ENCODE results near the gene MXI1. TPM values are rescaled to one million over a fixed set of nuclear protein-coding genes. Genes with fewer than 3 reads are reported as not detected.

Gene MXI1
- polyA plus RNA-seq (2013), result 20.2 TPM

- 7% methylated on average over 25 of the region's 37 CpGs for WGBS (ENCODE audit: insufficient coverage)
- Histone ChIP-seq H3K4me1 (ENCODE audit: control extremely low read depth in 1 of 4, control insufficient read depth in 4 of 4, insufficient read depth in 4 of 4, low read length in 3 of 4) (peaks cover 5 to 50% (median 46%) of the 10 kb centered on the region in 4 experiments), H3K36me3 (ENCODE audit: control insufficient read depth in 4 of 4, insufficient read depth in 4 of 4, low read length in 3 of 4) (no peaks in the 10 kb centered on the region), H3K27me3 (replicated peaks in 2 of 5; ENCODE audit: control insufficient read depth in 4 of 5, insufficient read depth in 5 of 5, low read length in 4 of 5) (peaks cover 3 to 74% (median 28%) of the 10 kb centered on the region in 5 experiments), H3K27ac (ENCODE audit: insufficient read depth in 1 of 2, low read depth in 1 of 2, low read length in 2 of 2, poor library complexity in 1 of 2, severe bottlenecking in 2 of 2) (peak within 1 kb of the TSS in 1 of 2 experiments; percentile 54), H3K4me3 (ENCODE audit: control insufficient read depth in 1 of 7, extremely low read depth in 1 of 7, insufficient read depth in 4 of 7, low read depth in 2 of 7, low read length in 6 of 7) (peak within 1 kb of the TSS; percentile 19 to 84 (median 68)), H3K9me3 (ENCODE audit: control extremely low read depth in 1 of 5, control insufficient read depth in 4 of 5, insufficient read depth in 2 of 5, low read depth in 1 of 5, low read length in 4 of 5) (no peaks in the 10 kb centered on the region)
- peak in 1 of 3 donors; percentile 57 for DNase-seq
- ChIA-PET CTCF (interaction anchor here (0.7 to 12.5 kb wide), 17 partner anchors 12 to 72 kb away, joined by 3 to 119 read pairs (median 4); no protein-coding TSS in a partner anchor), POLR2A (interaction anchor here (0.5 to 1.2 kb wide), 3 partner anchors 42 to 434 kb away, joined by 3 to 4 read pairs (median 3); no protein-coding TSS in a partner anchor)
Observed at GRCh38 chr10:110207011-110207804, at the start of gene MXI1. Gene MXI1, plus strand, starts transcription at chr10:110207605. Its CDS starts 204 bp downstream, at chr10:110207809.

- DNase-seq, result no peak
- ChIA-PET CTCF (interaction anchor here (0.8 to 1.9 kb wide), 5 partner anchors 13 to 121 kb away, joined by 3 to 5 read pairs (median 4); no protein-coding TSS in a partner anchor), POLR2A (no interaction called here)
- Histone ChIP-seq H3K27me3 (replicated peaks in 2 of 5; ENCODE audit: control insufficient read depth in 4 of 5, insufficient read depth in 5 of 5, low read length in 4 of 5) (peaks cover 25 to 77% (median 53%) of the 10 kb centered on the region in 5 experiments), H3K27ac (ENCODE audit: insufficient read depth in 1 of 2, low read depth in 1 of 2, low read length in 2 of 2, poor library complexity in 1 of 2, severe bottlenecking in 2 of 2) (no peak overlapping the region), H3K36me3 (ENCODE audit: control insufficient read depth in 4 of 4, insufficient read depth in 4 of 4, low read length in 3 of 4) (no peaks in the 10 kb centered on the region), H3K9me3 (ENCODE audit: control extremely low read depth in 1 of 5, control insufficient read depth in 4 of 5, insufficient read depth in 2 of 5, low read depth in 1 of 5, low read length in 4 of 5) (peaks cover 0 to 3% (median 2%) of the 10 kb centered on the region in 5 experiments), H3K4me3 (ENCODE audit: control insufficient read depth in 1 of 7, extremely low read depth in 1 of 7, insufficient read depth in 4 of 7, low read depth in 2 of 7, low read length in 6 of 7) (no peak overlapping the region), H3K4me1 (ENCODE audit: control extremely low read depth in 1 of 4, control insufficient read depth in 4 of 4, insufficient read depth in 4 of 4, low read length in 3 of 4) (peaks cover 6 to 20% (median 17%) of the 10 kb centered on the region in 4 experiments)
- WGBS (ENCODE audit: insufficient coverage), result 82% methylated on average over 7 of the region's 11 CpGs
Observed at GRCh38 chr10:110158051-110159005, 49.1 kb upstream of the MXI1 start.

GRCh38 chr10:110160081-110160480, 47.3 kb upstream of the MXI1 start:
- Histone ChIP-seq H3K4me1 (ENCODE audit: control extremely low read depth in 1 of 4, control insufficient read depth in 4 of 4, insufficient read depth in 4 of 4, low read length in 3 of 4) (peaks cover 6 to 20% (median 17%) of the 10 kb centered on the region in 4 experiments), H3K9me3 (ENCODE audit: control extremely low read depth in 1 of 5, control insufficient read depth in 4 of 5, insufficient read depth in 2 of 5, low read depth in 1 of 5, low read length in 4 of 5) (peaks cover 0 to 2% (median 0%) of the 10 kb centered on the region in 5 experiments), H3K27me3 (replicated peaks in 2 of 5; ENCODE audit: control insufficient read depth in 4 of 5, insufficient read depth in 5 of 5, low read length in 4 of 5) (peaks cover 26 to 77% (median 50%) of the 10 kb centered on the region in 5 experiments), H3K36me3 (ENCODE audit: control insufficient read depth in 4 of 4, insufficient read depth in 4 of 4, low read length in 3 of 4) (no peaks in the 10 kb centered on the region), H3K4me3 (ENCODE audit: control insufficient read depth in 1 of 7, extremely low read depth in 1 of 7, insufficient read depth in 4 of 7, low read depth in 2 of 7, low read length in 6 of 7) (no peak overlapping the region), H3K27ac (ENCODE audit: insufficient read depth in 1 of 2, low read depth in 1 of 2, low read length in 2 of 2, poor library complexity in 1 of 2, severe bottlenecking in 2 of 2) (no peak overlapping the region)
- ChIA-PET POLR2A (no interaction called here), CTCF (interaction anchor here (1.1 to 1.2 kb wide), 3 partner anchors 11 to 36 kb away, joined by 3 to 4 read pairs (median 3); no protein-coding TSS in a partner anchor)
- WGBS (ENCODE audit: insufficient coverage), result no CpG with 5 or more reads among the region's 4 CpGs
- DNase-seq, result no peak

GRCh38 chr10:110160522-110160921, 46.9 kb upstream of the MXI1 start:
- CTCF ChIA-PET, result interaction anchor here (1.1 kb wide), 2 partner anchors 11 to 17 kb away, joined by 3 to 4 read pairs; no protein-coding TSS in a partner anchor
- DNase-seq, result no peak
- Histone ChIP-seq H3K36me3 (ENCODE audit: control insufficient read depth in 4 of 4, insufficient read depth in 4 of 4, low read length in 3 of 4) (no peaks in the 10 kb centered on the region), H3K27ac (ENCODE audit: insufficient read depth in 1 of 2, low read depth in 1 of 2, low read length in 2 of 2, poor library complexity in 1 of 2, severe bottlenecking in 2 of 2) (no peak overlapping the region), H3K4me1 (ENCODE audit: control extremely low read depth in 1 of 4, control insufficient read depth in 4 of 4, insufficient read depth in 4 of 4, low read length in 3 of 4) (peaks cover 6 to 20% (median 17%) of the 10 kb centered on the region in 4 experiments), H3K27me3 (replicated peaks in 2 of 5; ENCODE audit: control insufficient read depth in 4 of 5, insufficient read depth in 5 of 5, low read length in 4 of 5) (peaks cover 26 to 80% (median 53%) of the 10 kb centered on the region in 5 experiments), H3K4me3 (ENCODE audit: control insufficient read depth in 1 of 7, extremely low read depth in 1 of 7, insufficient read depth in 4 of 7, low read depth in 2 of 7, low read length in 6 of 7) (no peak overlapping the region), H3K9me3 (ENCODE audit: control extremely low read depth in 1 of 5, control insufficient read depth in 4 of 5, insufficient read depth in 2 of 5, low read depth in 1 of 5, low read length in 4 of 5) (peaks cover 0 to 2% (median 0%) of the 10 kb centered on the region in 5 experiments)
- POLR2A ChIA-PET, result no interaction called here

GRCh38 chr10:110162741-110163145, 44.7 kb upstream of the MXI1 start:
- CTCF ChIA-PET, result interaction anchor here (1.5 kb wide), 1 partner anchor 10 kb away, joined by 4 read pairs; no protein-coding TSS in a partner anchor
- H3K27ac ChIP-seq (ENCODE audit: insufficient read depth in 1 of 2, low read depth in 1 of 2, low read length in 2 of 2, poor library complexity in 1 of 2, severe bottlenecking in 2 of 2), result no peak overlapping the region
- H3K4me1 ChIP-seq (ENCODE audit: control extremely low read depth in 1 of 4, control insufficient read depth in 4 of 4, insufficient read depth in 4 of 4, low read length in 3 of 4), result peaks cover 2 to 4% (median 3%) of the 10 kb centered on the region in 4 experiments
- no peak overlapping the region for H3K4me3 ChIP-seq (ENCODE audit: control insufficient read depth in 1 of 7, extremely low read depth in 1 of 7, insufficient read depth in 4 of 7, low read depth in 2 of 7, low read length in 6 of 7)
- H3K27me3 ChIP-seq (replicated peaks in 2 of 5; ENCODE audit: control insufficient read depth in 4 of 5, insufficient read depth in 5 of 5, low read length in 4 of 5), result peaks cover 29 to 94% (median 71%) of the 10 kb centered on the region in 5 experiments
- H3K36me3 ChIP-seq (ENCODE audit: control insufficient read depth in 4 of 4, insufficient read depth in 4 of 4, low read length in 3 of 4), result no peaks in the 10 kb centered on the region
- H3K9me3 ChIP-seq (ENCODE audit: control extremely low read depth in 1 of 5, control insufficient read depth in 4 of 5, insufficient read depth in 2 of 5, low read depth in 1 of 5, low read length in 4 of 5), result peaks cover 0 to 2% (median 0%) of the 10 kb centered on the region in 5 experiments
- 34% methylated on average over 6 of the region's 6 CpGs for WGBS (ENCODE audit: insufficient coverage)
- POLR2A ChIA-PET, result no interaction called here
- no peak for DNase-seq

- Histone ChIP-seq H3K27ac (ENCODE audit: insufficient read depth in 1 of 2, low read depth in 1 of 2, low read length in 2 of 2, poor library complexity in 1 of 2, severe bottlenecking in 2 of 2) (no peak overlapping the region), H3K4me1 (ENCODE audit: control extremely low read depth in 1 of 4, control insufficient read depth in 4 of 4, insufficient read depth in 4 of 4, low read length in 3 of 4) (no peaks in the 10 kb centered on the region), H3K36me3 (ENCODE audit: control insufficient read depth in 4 of 4, insufficient read depth in 4 of 4, low read length in 3 of 4) (no peaks in the 10 kb centered on the region), H3K9me3 (ENCODE audit: control extremely low read depth in 1 of 5, control insufficient read depth in 4 of 5, insufficient read depth in 2 of 5, low read depth in 1 of 5, low read length in 4 of 5) (peaks cover 0 to 2% (median 0%) of the 10 kb centered on the region in 5 experiments), H3K4me3 (ENCODE audit: control insufficient read depth in 1 of 7, extremely low read depth in 1 of 7, insufficient read depth in 4 of 7, low read depth in 2 of 7, low read length in 6 of 7) (no peak overlapping the region), H3K27me3 (replicated peaks in 2 of 5; ENCODE audit: control insufficient read depth in 4 of 5, insufficient read depth in 5 of 5, low read length in 4 of 5) (peaks cover 30 to 95% (median 70%) of the 10 kb centered on the region in 5 experiments)
- no peak for DNase-seq
- CTCF ChIA-PET, result interaction anchor here (0.7 to 3.1 kb wide), 2 partner anchors 19 to 46 kb away, joined by 3 to 9 read pairs; no protein-coding TSS in a partner anchor
- WGBS (ENCODE audit: insufficient coverage), result 75% methylated on average over 2 of the region's 5 CpGs
- POLR2A ChIA-PET, result no interaction called here
Observed at GRCh38 chr10:110163192-110163773, 44.1 kb upstream of the MXI1 start.

All from common myeloid progenitor, CD34-positive (primary cell).